Glomerular endothelial cell (primary cell): ENCODE measurements around the gene PPP1R15B. TPM values are rescaled to one million over a fixed set of nuclear protein-coding genes. Genes with fewer than 3 reads are reported as not detected.

ENCODE experiments used
- DNase-seq: peaks from one replicate; pipeline ENCODE4 v3.0.0-alpha.2; 2011; ENCODE audit warnings: low read depth, low spot score; ENCODE audit errors: extremely low read depth
- total RNA-seq: library from RNA; depleted of rRNA; stranded (reverse); fragments of >200 nt; gene quantifications from 2 replicates; pipeline ENCODE4 v1.2.3, GENCODE V29; 2015

Gene PPP1R15B
- total RNA-seq, 1 donor from 2014 or later = 36.2 TPM

DNA sequence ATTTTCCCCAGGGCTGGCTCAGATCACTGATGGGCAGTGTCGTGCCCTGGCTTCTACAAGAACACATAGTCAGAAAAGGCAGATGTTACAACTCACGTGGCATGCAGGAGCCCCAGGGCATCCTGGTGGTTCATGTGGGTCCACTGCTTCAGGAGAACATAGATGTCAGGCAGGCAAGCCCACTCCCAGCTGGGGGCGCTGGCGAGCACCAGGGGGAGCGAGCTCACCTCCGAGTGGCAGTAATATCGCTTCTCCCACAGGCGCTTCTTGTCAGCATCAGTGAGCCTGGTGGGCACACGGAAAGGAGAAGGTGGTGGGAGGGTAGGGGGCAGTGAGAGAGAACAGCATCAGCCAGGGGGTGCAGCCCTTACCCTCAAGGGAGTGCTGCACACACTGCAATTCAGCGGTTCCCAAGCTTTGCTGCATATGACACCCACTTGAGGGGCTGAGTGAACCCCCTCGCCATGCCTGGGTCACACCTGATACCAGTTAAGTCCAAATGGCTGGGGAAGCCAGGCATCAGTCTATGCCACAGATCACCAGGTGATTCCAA lies 34.3 kb upstream of the PPP1R15B start:
- no peak for DNase-seq

DNA sequence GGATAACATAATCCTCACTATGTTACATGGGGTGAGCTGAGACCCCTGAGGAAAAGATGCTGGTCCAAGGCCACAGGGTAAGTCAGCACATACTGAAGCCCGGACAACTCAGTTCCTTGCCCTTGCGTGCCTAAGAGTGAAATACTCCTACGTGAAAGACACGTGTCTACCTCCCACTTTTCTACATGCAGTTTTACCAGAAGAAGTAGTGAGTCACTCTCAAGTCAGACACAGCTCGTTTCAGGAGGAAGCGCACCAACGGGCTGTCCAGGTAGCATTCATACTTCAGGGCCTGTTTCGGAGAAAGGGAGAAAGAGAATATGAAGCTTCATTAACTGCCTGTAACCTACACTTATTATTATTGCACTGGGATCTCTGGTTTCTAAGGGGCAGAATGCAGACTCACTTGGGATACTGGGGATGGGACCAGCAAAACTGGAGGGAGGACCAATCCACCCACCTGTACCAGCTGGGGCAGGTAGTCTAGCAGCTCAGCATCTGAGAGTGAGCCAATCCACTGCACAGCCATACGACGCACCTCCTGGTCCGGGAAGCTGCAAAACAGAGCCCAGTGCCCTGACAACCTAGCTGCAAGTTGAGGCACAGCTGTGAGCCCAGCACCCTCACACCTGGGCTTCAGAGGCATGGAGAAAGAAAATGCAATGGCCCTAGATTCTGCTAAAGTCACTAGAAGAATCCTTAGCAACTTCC lies 32.4 kb upstream of the PPP1R15B start:
- DNase-seq = no peak

DNA sequence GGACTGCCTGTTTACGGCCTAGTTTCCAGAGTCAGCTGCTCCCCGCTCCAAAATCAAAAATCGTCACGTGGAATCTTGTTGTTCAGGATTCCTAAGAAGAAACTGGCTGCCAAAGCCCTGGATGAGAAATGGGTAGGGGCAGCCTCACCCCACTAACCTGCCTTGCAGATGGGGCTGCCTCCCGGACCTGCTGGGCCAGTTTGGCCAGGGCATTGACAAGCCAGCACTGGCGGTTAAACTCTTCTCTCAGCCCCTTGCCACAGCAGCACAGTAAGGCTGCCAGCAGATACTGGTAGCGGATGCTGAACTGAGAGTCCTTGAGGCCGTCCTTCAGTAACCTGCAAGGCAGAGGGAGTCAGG lies 31.6 kb upstream of the PPP1R15B start:
- no peak for DNase-seq

GRCh38 chr1:204442376-204443259 lies 31.0 kb upstream of the PPP1R15B start:
- DNase-seq = no peak

- DNase-seq = no peak
Observed at GRCh38 chr1:204441558-204441957, 29.9 kb upstream of the PPP1R15B start.

DNA sequence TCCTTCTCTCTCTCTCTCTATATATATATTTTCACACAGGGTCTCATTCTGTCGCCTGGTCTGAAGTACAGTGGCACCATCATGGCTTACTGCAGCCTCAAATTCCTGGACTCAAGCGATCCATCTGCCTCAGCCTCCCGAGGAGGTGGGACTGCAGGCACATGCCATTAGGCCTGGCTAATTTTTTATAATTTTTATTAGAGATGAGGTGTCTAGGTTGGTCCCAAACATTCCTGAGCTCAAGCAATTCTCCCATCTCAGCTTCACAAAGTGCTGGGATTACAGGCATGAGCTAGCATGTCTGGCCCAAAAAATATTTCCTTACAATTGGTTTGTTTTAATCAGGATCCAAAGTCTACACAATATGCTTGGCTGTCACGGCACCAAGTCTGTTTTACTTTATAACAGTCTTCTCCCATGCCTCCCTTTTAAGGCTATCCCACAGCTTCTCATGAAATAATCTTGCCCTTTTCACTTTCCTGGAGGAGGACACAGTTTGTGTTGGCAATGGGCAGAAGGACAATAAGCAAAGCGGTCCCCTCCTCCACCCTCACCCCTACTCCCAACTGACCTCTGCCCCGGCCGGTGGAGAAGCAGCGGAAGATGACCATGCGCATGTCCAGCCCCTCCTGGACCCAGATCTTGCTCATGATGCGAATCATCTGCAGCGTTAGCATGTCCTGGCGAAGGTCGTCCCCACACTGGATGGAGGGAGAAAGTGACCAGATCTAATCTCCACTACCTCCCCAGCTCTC lies 28.2 kb upstream of the PPP1R15B start:
- DNase-seq = no peak

GRCh38 chr1:204438628-204439027 lies 27.0 kb upstream of the PPP1R15B start:
- DNase-seq = no peak

GRCh38 chr1:204437796-204438570 lies 26.4 kb upstream of the PPP1R15B start:
- DNase-seq = no peak

GRCh38 chr1:204435872-204436271 lies 24.3 kb upstream of the PPP1R15B start:
- no peak for DNase-seq

GRCh38 chr1:204435381-204435831 lies 23.8 kb upstream of the PPP1R15B start:
- DNase-seq = no peak

GRCh38 chr1:204434116-204434755 lies 22.6 kb upstream of the PPP1R15B start:
- no peak for DNase-seq

GRCh38 chr1:204432708-204433107 lies 21.1 kb upstream of the PPP1R15B start:
- DNase-seq = no peak

DNA sequence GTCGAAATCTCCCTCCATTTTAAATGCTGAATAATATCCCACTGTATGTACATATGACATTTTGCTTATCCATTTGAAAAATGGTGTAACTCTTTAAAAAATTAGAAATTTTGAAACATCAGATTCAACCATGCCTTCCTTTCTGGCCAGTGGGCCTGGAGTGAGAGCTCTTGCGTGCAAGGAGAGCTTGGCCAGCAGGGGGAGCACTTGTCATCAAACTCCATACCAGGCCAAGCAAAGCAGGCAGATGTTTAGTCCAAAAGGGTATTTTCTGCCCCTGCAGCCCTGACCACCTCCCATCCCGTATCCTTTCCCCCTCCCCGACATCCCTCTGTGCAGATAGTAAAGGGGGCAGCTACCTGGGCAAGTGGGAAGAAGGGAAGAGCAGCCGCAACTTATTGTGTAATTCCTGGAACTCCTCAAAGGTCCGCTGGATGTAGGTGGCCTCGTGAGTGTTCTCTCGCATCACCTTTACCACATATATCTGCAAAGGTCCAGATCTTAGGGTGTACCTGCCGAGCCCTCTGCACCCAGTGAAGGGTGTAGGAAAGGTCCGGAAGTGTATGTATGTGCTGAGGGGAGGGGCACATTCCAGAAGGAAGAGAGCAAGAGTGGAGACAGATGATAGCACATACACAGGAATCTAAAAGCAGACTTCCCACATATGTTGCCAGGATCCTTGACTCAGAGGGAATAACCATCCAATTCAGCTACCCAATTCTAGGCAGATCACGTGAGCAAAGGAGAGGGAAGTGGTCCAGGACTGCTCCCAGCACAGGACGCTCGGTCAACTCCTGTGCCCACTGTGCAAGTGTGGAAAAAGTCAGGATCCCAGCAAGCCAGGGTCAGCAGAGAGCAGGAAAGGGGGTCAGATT lies 19.9 kb upstream of the PPP1R15B start:
- DNase-seq = no peak

DNA sequence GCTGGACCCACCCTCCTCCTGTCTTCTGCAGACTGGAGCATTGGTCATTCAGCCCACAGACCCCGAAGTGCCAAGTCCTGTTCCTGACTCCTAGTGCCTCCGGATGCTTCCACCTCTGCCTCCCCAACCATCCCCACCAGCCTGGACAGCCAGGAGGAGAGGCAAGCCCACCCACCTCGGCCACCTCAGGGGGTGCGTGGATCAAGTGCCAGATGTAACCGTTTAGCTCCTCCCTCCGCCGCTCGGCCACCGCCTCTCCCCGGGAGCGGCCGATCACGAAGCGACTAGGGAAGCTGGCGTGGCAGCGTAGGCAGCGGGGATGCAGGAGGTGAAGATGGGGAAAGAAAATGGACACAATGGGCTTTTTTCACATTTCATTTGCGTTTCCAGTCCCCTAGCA lies 18.1 kb upstream of the PPP1R15B start:
- DNase-seq = no peak

- DNase-seq = no peak
Observed at GRCh38 chr1:204426971-204427701, 15.5 kb upstream of the PPP1R15B start.

DNA sequence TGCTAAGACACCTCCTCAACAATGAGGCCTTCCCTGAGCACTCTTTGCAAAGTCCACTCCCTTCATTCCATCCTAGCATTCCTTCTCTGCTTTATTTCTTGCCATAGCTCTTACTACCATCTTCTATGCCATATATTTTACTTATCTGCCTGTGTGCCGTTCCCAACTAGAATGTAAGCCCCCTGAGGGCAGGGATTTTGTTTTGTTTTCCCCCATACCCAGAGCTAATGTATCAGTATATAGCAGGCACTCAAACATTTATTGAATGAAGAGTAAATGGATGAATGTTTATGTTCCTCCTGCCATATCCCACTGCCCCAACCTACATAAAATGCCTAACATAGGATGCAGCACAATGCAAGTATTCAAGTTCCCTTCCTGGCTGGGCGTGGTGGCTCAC lies 14.9 kb upstream of the PPP1R15B start:
- DNase-seq = no peak

DNA sequence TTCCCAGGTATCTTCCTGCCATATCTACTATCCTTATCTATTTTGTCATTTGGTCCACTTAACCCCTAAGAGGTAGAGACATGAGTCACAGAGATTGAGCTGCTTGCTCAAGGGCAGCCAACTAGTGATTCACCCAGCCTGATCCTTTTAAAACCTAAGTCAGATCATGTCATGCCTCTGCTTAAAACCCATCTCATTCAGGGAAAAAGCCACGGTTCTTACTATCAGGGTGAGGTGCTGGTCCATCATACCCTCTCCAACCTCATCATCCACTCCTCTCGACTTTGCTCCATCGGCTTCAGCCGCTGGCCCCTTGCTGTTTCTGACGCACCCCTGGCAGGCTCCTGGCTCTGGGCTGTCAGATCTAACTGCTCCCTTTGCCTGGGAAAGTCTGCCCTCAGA lies 14.4 kb upstream of the PPP1R15B start:
- DNase-seq = no peak

GRCh38 chr1:204424621-204425020 lies 13.0 kb upstream of the PPP1R15B start:
- no peak for DNase-seq
